DOHH2 (cell line): Measurements from ENCODE around the gene NEDD4L.

ENCODE experiments used
- CTCF ChIP-seq: fragments of 200-600 bp; sonication (generic); IDR thresholded peaks from one replicate; pipeline ENCODE4 v1.5.1; 2014; ENCODE audit warnings: antibody characterized with exemption, mild to moderate bottlenecking, low read depth, low read length; ENCODE audit not compliant: poor library complexity, severe bottlenecking
- EZH2phosphoT487 ChIP-seq: fragments of 200-600 bp; sonication (generic); IDR thresholded peaks from 2 replicates; pipeline ENCODE4 v1.6.1; 2017; ENCODE audit warnings: borderline replicate concordance, mild to moderate bottlenecking, antibody characterized with exemption, low read length, moderate library complexity, mixed read lengths

- no peak for TF ChIP-seq CTCF
- TF ChIP-seq EZH2phosphoT487: no peak
Observed at GRCh38 chr18:58024139-58024538, 19.9 kb upstream of the NEDD4L start.
